Ovary (tissue), 9 donors: ENCODE results near the gene HECA. TPM values are rescaled to one million over a fixed set of nuclear protein-coding genes. Genes with fewer than 3 reads are reported as not detected.
"Not testable (repeated sequence)": the region's sequence is repeated elsewhere in the genome, so short reads cannot be mapped to it uniquely, and the experiment has no call there.

ENCODE experiments used
- DNase-seq, 5 donors: peaks; one replicate each; pipeline ENCODE4 v3.0.0-alpha.2; 2019 to 2020
- H3K27ac ChIP-seq, 2 donors: fragments of 200-600 bp; one replicate each; pipeline versions ENCODE4 v1.5.1 to v1.8.0; 2019 to 2022
- H3K27me3 ChIP-seq: fragments of 200-600 bp; one replicate; pipeline ENCODE4 v1.8.0; 2022
- H3K36me3 ChIP-seq: fragments of 200-600 bp; sonication (generic); one replicate; pipeline ENCODE4 v1.5.1; 2019
- H3K4me1 ChIP-seq: one replicate; pipeline ENCODE4 v1.8.1; 2013; ENCODE audit warnings: mild to moderate bottlenecking, moderate library complexity; ENCODE audit not compliant: insufficient read depth
- H3K4me3 ChIP-seq: fragments of 200-600 bp; sonication (generic); one replicate; pipeline ENCODE4 v1.5.1; 2017
- H3K9me3 ChIP-seq, 2 donors: fragments of 200-600 bp in 1 of 2; sonication (generic) in 1 of 2; one replicate each; pipeline versions ENCODE4 v1.5.1 to v1.8.1; 2013 to 2019; ENCODE audit warnings: mild to moderate bottlenecking in 1 of 2, moderate library complexity in 1 of 2
- CTCF ChIP-seq, 3 donors: fragments of 450-650 bp in 2 of 3; fragments of 200-600 bp in 1 of 3; IDR thresholded peaks; one replicate each; pipeline versions ENCODE4 v1.5.1 to v1.8.0; 2016 to 2022; ENCODE audit warnings: antibody characterized with exemption in 3 of 3, mild to moderate bottlenecking in 1 of 3
- EP300 ChIP-seq: sonication (generic); formaldehyde crosslinking; IDR thresholded peaks from one replicate; pipeline ENCODE4 v1.6.1; 2017; ENCODE audit warnings: antibody characterized with exemption
- POLR2A ChIP-seq: fragments of 450-650 bp; IDR thresholded peaks from one replicate; pipeline ENCODE4 v1.6.1; 2017; ENCODE audit warnings: antibody characterized with exemption, mild to moderate bottlenecking, moderate library complexity
- WGBS, 3 donors: extraction: QIAGEN DNeasy Blood & Tissue Kit in 1 of 3; methylation state at CpG; one replicate each; pipeline versions ENCODE4 v1.1.5 to v1.1.7; 2013 to 2017; 5-methylcytosine and 5-hydroxymethylcytosine counted together
- intact Hi-C, 4 donors: fragments of 100-400 bp; cut with DNase I; formaldehyde crosslinking; loops; one replicate each; pipeline versions ENCODE4 v1.11.0 to v1.15.1; 2022 to 2023
- polyA plus RNA-seq, 2 donors: library from polyadenylated mRNA; stranded (reverse); fragments of 200-250 nt in 1 of 2; fragments of 350-450 nt in 1 of 2; fragmentation: Illumina TruSeq in 1 of 2; extraction: RNeasy Lipid Tissue Mini Kit (QIAGEN cat#74804) in 1 of 2; gene quantifications; one replicate each; pipeline ENCODE4 v1.2.3, GENCODE V29; 2013 to 2014
- total RNA-seq, 7 donors: library from RNA; depleted of rRNA in 2 of 7; stranded (reverse); fragments of >200 nt in 2 of 7; fragmentation: NEBNext Ultra II Directional in 3 of 7; extraction: Animal tissue kit (Norgen Biotek cat#: 25700) in 3 of 7; gene quantifications; one replicate each; pipeline versions ENCODE4 v1.1.0 to v1.2.4, GENCODE V29; 2016 to 2023
- donor health status: DM: no; HTN: no; CAD: no; lungs with moderate emphysema.
- donor health status: DM: no; HTN: no; CAD: no.
- donor health status: Bipolar disorder and iron deficiency.
- donor health status: DM: yes; HTN: yes; CAD: no.
- donor health status: DM: no; HTN: no; CAD: no.
- donor health status: DM: yes; HTN: yes; CAD: no.

HECA gene
- total and polyA plus RNA-seq, 9 donors: 12.0 to 41.7 (median 21.9) TPM

GRCh38 chr6:139219746-139220145 lies 84.9 kb downstream of the HECA start:
- Histone ChIP-seq H3K27me3 (no peaks in the 10 kb centered on the region), H3K9me3 (no peaks in the 10 kb centered on the region), H3K27ac (peak overlapping the region in 1 of 2 donors; percentile 68), H3K4me1 (no peaks in the 10 kb centered on the region), H3K36me3 (no peaks in the 10 kb centered on the region), H3K4me3 (no peak overlapping the region)
- no peak for DNase-seq
- intact Hi-C loops: loop anchor here in 1 of 4 donors (10.0 kb wide), 1 partner anchor 145 kb away; no protein-coding TSS in a partner anchor
- 93 to 98% (median 96%) methylated on average over 2 of the region's 2 CpGs for WGBS, 3 donors
- TF ChIP-seq POLR2A (no peak), CTCF (IDR thresholded peaks at IDR 0.05) (no peak), EP300 (no peak)

GRCh38 chr6:139228387-139228786 lies 93.5 kb downstream of the HECA start:
- H3K4me3 ChIP-seq, DNase-seq, H3K27me3 ChIP-seq, H3K9me3 ChIP-seq, H3K27ac ChIP-seq, H3K4me1 ChIP-seq, H3K36me3 ChIP-seq: not testable (repeated sequence)
- WGBS, 3 donors: 93% methylated on average over 3 of the region's 3 CpGs
- intact Hi-C loops: loop anchor here in 1 of 4 donors (10.0 kb wide), 1 partner anchor 136 kb away; no protein-coding TSS in a partner anchor

Other genes with a start within 250 kb of the HECA start
- gene REPS1, start 146.8 kb upstream of the HECA start, total RNA-seq: 10 to 100 TPM; 36.0 to 65.6 (median 44.5) TPM
- gene REPS1, start 146.8 kb upstream of the HECA start, polyA plus RNA-seq: 10 to 100 TPM; 20.4 to 41.0 TPM
- 10 to 100 TPM in 1 of 7 donors, 1 to 10 TPM in 6; 1.7 to 21.9 (median 5.2) TPM for gene ABRACL, start 106.3 kb upstream of the HECA start, total RNA-seq
- 10 to 100 TPM in 1 of 2 donors, 1 to 10 TPM in 1; 9.6 to 23.5 TPM for gene ABRACL, start 106.3 kb upstream of the HECA start, polyA plus RNA-seq
- gene TXLNB, start 156.9 kb downstream of the HECA start, total RNA-seq: 1 to 10 TPM; 2.3 to 7.9 (median 3.4) TPM
- gene TXLNB, start 156.9 kb downstream of the HECA start, polyA plus RNA-seq: 1 to 10 TPM; 6.1 to 6.4 TPM
- 100 to 1,000 TPM; 164 to 350 (median 215) TPM for gene CITED2, start 239.6 kb downstream of the HECA start, total RNA-seq
- 100 to 1,000 TPM; 304 to 329 TPM for gene CITED2, start 239.6 kb downstream of the HECA start, polyA plus RNA-seq